ENCODE data around the gene IGFBPL1.

- TF ChIP-seq CTCF (IDR thresholded peaks at IDR 0.05) (no peak), POLR2A (IDR thresholded peaks at IDR 0.05) (no peak), POLR2AphosphoS5 (IDR thresholded peaks at IDR 0.05) (no peak)
Measured at GRCh38 chr9:38439916-38440301, 15.7 kb upstream of the IGFBPL1 start.

All from stomach (tissue), 4 donors.